Measurements from ENCODE around the gene DNAJC5. TPM values are rescaled to one million over a fixed set of nuclear protein-coding genes. Genes with fewer than 3 reads are reported as not detected.
"Not testable (repeated sequence)": the region's sequence is repeated elsewhere in the genome, so short reads cannot be mapped to it uniquely, and the experiment has no call there.

Gene DNAJC5, protein sequence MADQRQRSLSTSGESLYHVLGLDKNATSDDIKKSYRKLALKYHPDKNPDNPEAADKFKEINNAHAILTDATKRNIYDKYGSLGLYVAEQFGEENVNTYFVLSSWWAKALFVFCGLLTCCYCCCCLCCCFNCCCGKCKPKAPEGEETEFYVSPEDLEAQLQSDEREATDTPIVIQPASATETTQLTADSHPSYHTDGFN
- polyA plus RNA-seq: 10 to 100 TPM; 19.0 to 22.9 (median 21.1) TPM

DNA sequence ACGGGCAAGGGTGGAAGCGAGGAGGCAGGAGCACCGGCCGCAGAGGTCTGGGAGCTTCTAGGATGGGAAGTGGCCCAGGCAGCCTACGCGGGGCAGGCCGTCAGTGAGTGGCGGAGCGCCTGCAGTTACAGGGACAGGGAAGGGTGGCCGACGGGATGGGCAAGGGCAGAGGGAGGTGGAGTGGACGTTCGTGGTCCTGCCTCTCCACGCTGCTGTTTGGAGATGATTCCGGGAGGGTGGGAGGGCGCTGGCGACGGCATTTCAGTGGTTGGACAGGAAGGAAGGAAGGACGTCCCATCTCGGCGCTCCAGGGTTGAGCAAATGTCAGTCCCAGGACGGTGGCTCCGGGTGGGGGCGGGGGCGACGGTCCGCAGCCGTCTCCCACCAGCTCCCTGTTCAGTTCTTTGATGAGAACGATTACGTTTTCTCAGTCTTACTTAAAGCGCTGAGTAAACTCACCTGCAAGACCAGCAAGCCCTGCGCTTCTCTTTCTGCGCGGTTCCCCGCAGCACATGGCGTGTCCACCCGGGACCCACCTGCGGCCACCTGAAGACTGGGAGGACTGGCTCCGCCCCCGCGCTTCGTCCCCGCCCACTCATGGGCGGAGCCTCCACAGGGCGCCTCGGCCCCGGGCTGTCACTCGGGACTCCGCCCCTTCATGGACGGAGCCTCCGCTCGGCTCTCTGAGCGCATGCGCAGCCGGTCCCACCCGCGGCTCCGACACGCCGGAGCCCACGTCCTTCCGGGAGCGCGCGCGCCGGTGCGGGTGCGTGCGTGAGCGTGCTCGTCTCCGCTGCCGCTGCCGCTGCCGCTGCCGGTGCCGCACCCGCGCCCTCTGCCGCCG, at the start of gene DNAJC5:
DNAJC5 (plus strand) TSS at position 769 of the 844 bp plus-strand sequence. CDS start 33,220 bp downstream, outside the sequence.
- WGBS, 3 donors: 1 to 2% (median 2%) methylated on average over 68 to 82 of the region's 82 CpGs
- H3K27ac ChIP-seq (ENCODE audit: low read depth, low read length): peak within 1 kb of the TSS; percentile 13

DNA sequence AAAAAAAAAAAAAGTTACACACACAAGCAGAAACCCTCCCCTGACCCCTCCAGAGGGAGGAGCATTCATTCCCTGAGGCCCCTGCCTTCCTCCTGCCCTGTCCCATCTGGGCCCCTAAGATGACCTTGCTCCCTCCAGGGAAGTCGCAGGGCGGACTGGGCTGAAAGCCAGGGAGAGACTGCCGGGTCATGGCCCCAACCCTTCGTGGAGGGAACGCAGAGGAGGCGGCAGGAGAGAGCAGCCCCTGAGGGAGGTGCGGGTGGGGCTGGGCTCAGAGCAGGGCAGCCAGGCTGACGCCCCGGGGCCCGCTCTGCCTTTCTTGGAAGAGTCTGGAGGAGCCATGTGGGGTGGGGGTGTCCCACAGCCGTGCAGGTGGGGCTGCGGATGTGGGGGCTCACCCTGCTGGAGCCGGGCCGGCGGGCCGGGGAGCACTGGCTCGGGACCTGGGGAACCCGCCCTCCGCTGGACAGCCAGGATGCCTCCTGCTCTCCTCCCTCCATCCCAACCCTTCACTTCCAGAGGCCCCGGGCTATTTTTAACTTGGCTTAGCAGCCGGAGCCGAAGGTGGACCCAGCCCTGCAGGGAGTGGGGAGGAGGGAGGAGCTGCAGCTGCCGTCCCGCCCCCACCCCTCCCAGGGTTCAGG, 48.7 kb upstream of the DNAJC5 start:
- H3K27ac ChIP-seq (ENCODE audit: low read depth, low read length): no peak overlapping the region
- WGBS, 3 donors: 1 to 3% (median 2%) methylated on average over 21 to 24 of the region's 24 CpGs

DNA sequence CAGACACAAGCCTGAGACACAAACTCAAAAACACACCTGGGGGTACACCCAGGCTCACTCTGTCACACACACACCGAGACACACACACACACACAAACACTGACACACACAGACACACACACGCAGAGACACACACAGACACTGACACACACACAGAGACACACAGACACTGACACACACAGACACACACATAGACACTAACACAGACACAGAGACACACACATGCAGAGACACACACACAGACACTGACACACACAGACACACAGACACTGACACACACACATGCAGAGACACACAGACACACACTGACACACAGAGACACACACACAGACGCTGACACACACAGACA, 48.1 kb upstream of the DNAJC5 start:
- no peak overlapping the region for H3K27ac ChIP-seq (ENCODE audit: low read depth, low read length)
- 41 to 78% (median 42%) methylated on average over 2 to 3 of the region's 3 CpGs for WGBS, 3 donors

DNA sequence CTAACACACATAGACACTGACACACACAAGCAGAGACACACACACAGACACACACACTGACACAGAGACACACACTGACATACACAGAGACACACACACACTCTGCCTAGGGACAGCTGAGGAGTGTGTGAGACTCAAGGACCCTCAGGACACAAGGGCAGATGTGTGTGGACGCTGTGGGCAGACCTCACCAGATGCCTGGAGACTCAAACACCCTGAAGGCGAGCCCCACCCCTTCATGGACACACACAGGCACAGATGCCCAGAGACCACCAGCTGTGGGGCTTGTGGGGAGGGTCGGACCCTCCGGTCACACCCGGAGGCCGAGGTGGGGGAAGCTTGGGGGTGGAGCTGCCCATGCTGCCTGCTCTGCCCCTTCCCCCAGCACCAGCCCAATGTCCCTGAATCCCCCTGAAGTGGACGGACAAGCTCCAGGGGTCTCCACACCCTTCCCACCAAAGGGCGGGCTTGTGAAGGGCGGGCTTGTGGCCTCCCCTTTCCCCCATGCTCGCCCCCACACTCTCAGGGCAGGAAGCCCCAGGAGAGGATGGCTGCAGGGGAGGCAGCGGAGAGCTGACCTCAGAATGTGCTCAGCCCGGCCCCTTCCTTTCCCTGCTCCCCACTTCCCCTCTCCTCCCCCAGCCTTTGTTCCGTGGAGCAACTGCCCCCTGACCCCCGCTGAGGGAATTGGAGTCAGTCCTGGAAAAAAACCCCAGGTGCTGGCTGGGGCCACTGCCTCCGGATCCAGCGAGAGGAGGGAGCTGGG, 47.5 kb upstream of the DNAJC5 start:
- H3K27ac ChIP-seq (ENCODE audit: low read depth, low read length): no peak overlapping the region
- WGBS, 3 donors: 16 to 30% (median 18%) methylated on average over 15 to 16 of the region's 16 CpGs

DNA sequence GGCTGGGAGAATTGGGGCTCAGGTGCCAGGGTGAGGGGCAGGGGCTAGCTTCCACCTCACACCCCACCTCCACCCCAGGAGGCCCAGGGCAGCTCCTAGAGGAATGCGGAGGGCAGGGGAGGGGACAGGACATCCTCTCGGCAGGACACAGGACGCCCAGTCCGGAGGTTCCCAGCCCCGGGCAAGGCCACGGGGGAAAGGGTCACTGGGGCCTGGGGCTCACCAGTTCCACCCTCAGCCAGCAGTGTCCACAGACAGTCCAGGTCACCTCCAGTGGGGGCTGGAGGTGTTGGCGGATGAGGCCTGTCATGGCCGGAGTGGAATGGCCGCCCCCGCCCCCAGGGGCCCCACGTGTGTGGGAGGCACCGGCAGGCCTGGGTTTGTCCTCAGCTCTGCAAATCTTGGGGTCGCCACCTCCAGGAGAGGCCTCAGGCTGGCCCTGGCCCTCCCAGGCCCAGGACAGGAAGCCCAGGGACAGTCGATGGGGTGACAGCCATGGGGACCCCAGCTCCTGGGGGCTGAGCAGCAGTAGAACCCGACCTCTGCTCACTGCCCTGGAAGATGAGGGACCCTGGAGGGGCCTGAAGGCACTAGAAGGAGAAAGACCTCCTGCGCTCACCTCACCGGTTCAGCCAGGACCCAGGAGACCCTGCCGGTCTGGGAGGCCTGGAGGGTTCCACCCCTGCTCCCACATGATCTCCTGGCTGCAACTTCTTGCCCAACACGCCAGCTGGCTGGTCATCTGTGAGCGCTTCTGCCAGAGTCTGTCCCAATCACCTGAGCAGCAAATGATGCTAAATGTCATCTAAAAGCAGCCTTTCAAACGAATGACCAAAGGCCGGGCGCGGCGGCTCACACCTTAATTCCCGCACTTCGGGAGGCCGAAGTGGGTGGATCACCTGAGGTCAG, 46.7 kb upstream of the DNAJC5 start:
- WGBS, 3 donors: 54 to 64% (median 56%) methylated on average over 27 to 28 of the region's 28 CpGs
- no peak overlapping the region for H3K27ac ChIP-seq (ENCODE audit: low read depth, low read length)

DNA sequence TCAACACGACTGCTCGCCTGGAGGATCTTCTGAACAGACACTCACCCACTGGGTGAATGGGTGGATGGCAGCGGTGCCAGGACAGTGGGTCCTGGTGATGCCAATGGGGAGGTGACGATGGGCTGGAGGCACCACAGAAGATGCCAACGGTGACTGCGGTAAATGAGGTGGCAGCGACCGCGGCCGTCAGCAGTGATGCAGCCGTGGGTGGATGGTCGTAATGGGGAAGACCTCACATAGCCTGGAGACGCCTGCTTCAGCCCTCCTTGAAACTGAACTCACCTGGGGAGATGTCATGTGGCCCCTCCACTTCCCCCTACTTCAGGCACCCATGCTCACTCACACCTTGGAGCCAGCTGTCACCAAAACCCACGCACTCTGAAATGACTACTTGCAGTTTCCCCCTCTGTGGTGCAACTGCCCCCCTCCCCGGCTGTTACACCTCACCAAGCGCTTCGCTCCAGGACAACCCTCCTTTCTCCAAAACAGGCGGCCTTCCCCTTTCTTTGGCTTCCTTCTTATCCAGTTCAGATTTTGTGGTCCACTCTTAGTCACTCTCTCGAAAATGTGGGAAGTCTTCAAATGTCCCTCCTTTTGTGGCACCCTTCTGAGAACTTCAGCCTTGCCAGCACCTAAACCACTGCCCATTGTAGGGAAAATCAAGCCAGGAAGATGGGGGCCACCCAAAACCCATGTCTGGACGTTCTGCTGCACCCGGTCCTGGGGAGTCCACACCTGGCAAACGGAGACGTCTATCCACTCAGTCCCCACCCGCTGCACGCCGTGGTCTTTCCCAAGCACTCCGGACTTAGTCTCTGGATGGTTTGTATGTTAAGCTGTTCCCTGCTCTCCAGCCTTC, 44.0 kb upstream of the DNAJC5 start:
- WGBS, 3 donors: 71 to 77% (median 71%) methylated on average over 27 of the region's 27 CpGs

DNA sequence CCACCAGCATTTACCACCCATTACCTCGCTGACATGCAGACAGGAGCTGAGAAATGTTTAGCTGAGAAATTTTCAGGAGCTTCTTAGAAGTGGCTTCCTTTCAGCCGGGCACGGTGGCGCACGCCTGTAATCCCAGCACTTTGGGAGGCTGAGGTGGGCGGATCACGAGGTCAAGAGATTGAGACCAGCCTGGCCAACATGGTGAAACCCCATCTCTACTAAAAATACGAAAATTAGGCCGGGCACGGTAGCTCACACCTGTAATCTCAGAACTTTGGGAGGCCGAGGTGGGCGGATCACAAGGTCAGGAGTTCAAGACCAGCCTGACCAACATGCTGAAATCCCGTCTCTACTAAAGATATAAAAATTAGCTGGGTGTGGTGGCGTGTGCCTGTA, 43.4 kb upstream of the DNAJC5 start:
- not testable (repeated sequence) for H3K27ac ChIP-seq (ENCODE audit: low read depth, low read length)
- 87% methylated on average over 14 of the region's 14 CpGs for WGBS, 3 donors

More for the DNA sequence above, 44.0 kb upstream of the DNAJC5 start:
- H3K27ac ChIP-seq (ENCODE audit: low read depth, low read length): no peak overlapping the region

DNA sequence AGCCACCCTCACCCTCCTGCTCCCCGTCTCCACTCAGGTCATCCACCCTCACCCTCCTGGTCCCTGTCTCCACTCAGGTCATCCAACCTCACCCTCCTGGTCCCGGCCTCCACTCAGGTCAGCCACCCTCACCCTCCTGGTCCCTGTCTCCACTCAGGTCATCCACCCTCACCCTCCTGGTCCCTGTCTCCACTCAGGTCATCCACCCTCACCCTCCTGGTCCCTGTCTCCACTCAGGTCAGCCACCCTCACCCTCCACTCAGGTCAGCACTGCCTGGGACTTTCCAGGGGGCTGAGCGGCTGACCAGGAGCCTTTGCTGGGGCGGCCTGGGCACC, 41.2 kb upstream of the DNAJC5 start:
- 58 to 91% (median 59%) methylated on average over 4 of the region's 4 CpGs for WGBS, 3 donors
- not testable (repeated sequence) for H3K27ac ChIP-seq (ENCODE audit: low read depth, low read length)

DNA sequence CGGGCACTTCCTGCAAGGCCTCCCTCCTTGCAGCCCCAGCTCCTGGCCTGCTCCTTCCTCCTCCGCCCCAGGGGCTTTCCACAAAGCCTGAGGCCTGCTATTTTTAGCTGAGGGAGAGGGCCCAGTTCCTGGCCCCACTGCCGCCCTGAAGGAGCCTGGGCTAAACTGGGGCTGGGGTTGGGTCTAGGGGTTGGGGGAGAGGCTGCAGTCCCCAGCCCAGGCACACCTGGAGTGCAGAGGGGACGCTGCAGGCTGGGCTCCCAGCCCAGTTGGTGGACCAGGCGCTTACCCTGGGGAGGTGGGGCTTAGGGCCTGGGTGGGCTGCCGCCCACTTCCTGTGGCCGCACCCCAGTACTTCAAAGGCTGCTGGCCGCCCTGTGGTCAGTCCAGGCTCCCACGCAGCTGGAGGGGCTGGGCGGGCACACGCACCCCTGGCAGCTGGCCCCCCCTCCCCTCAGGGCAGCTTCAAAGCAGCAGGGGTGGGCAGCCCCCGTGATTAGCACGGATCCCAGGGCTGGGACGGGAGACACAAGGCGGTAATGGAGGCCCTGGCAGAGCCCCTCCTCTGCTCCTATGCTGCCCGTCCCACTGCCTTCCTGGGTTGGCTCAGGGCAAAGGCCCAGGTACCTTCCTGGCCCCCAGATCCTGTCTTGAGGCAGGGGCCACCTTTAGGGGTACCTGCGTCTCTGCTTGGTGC, 40.7 kb upstream of the DNAJC5 start:
- WGBS, 3 donors: 6 to 32% (median 14%) methylated on average over 10 to 17 of the region's 17 CpGs

DNA sequence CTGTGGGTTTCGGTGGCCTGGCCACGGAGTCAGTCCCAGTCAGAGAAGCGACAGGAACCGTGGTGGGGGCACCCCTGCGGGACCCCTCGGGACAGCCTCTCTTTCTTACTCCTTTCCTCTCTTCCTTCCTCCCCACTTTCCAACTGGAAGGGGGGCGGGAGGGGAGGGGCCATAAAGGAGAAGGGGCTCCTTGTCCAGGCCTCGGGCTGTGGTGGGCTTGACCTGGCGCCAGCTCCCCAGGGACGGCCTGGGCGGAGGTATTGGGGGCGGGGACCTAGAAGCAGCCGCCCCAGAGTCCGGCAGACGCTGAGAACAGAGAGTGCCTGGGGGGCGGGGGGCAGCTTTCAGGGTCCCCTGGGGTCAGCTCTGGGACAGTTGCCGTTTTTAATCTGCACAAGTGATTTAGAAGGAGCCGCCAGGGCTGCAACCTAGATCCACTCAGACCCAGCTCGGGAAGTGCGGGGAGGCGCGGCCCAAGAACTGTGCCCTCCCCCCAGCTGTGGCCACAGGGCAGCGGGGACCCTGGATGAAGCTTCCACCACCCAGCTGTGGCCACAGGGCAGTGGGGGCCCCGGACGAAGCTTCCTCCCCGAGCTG, 40.1 kb upstream of the DNAJC5 start:
- WGBS, 3 donors: 2 to 15% (median 7%) methylated on average over 22 to 26 of the region's 26 CpGs

More for the DNA sequence above, 40.7 kb upstream of the DNAJC5 start:
- no peak overlapping the region for H3K27ac ChIP-seq (ENCODE audit: low read depth, low read length)

DNA sequence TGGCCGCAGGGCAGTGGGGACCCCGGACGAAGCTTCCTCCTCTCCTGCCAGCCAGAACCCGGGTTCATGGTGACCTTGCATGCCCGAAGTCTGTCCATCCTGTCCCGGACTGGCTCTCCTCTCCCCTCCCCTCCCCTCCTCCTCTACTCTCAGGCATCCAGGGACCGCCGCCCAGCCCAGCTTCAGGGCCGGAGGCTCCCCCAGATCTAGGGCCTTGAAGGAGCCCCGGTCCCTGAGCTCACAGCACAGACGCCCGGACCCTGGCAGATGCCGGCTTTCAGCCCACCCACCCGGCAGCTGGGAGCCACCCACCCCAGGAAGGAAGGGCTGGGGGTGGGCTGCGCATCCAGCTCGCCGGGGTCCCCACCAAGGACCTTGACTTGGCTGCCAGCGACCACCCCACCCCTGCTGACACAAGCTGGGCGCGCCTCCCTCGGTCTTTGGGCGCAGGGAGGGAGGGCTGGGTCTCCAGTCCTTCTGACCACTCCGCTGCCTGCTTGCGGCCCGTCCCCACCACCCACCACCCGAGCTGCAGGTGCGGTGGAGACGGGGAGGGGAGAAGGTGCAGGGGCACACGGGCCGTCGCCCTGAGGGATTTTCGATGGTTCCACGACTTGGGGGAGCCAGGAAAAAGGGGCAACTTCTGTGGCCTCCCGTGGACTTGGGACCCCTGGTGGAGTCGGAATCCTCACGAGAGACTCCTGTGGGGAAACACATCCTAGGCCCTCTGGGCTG, 39.4 kb upstream of the DNAJC5 start:
- no peak overlapping the region for H3K27ac ChIP-seq (ENCODE audit: low read depth, low read length)
- 13 to 53% (median 39%) methylated on average over 25 to 36 of the region's 36 CpGs for WGBS, 3 donors

More for the DNA sequence above, 40.1 kb upstream of the DNAJC5 start:
- H3K27ac ChIP-seq (ENCODE audit: low read depth, low read length): no peak overlapping the region

DNA sequence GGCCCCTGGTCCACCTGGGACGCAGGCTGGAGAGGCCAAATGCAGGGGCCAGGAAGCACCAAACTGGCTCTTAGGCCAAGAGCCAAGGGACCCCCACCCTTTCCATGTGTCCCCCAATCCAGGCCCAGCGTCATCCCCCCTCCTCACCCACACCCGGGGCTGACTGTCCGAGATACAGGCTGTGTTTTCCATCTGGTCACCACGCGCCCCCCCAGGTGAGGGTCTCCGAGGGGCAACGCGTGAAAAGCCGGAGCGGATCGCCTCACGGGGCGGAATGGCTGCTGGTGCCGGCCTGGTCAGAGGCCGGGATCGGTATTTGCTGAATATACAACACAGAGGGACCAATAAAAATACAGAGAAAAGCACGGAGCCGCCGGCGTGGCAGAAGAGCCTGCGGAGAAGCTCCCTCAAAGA, 38.8 kb upstream of the DNAJC5 start:
- H3K27ac ChIP-seq (ENCODE audit: low read depth, low read length): no peak overlapping the region
- WGBS, 3 donors: 38 to 85% (median 72%) methylated on average over 21 to 22 of the region's 22 CpGs

DNA sequence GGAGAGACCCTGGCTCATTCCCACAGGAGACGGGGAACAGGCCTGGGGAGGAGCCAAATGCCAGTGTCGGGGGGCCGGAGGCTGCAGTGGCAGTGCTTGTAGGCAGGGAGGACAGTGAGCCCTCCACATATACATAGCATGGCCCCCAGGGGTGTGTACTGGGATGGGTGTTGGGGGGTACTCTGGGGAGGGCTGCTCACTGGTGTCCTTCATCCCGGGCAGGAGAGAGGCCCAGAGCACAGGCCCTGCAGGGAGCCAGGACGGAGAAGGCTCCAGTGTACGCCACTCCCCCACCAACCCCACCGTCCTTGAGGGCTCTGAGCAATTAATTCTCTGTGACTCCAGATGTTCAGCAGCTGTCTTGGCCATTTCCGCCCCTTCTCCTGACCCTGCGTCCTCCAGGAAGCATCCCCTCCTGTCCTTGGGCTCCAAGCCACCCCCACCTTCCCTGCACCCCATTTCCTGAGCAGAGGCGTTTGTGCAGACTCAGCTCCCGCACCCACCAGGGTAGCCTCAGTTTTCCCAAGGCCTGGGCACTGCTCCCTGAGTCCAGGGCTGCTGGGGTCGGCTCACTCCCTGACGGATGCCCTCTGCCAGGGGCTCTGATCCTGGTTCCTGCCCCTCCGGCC, 37.0 kb upstream of the DNAJC5 start:
- H3K27ac ChIP-seq (ENCODE audit: low read depth, low read length): no peak overlapping the region
- 17 to 24% (median 18%) methylated on average over 14 of the region's 14 CpGs for WGBS, 3 donors

DNA sequence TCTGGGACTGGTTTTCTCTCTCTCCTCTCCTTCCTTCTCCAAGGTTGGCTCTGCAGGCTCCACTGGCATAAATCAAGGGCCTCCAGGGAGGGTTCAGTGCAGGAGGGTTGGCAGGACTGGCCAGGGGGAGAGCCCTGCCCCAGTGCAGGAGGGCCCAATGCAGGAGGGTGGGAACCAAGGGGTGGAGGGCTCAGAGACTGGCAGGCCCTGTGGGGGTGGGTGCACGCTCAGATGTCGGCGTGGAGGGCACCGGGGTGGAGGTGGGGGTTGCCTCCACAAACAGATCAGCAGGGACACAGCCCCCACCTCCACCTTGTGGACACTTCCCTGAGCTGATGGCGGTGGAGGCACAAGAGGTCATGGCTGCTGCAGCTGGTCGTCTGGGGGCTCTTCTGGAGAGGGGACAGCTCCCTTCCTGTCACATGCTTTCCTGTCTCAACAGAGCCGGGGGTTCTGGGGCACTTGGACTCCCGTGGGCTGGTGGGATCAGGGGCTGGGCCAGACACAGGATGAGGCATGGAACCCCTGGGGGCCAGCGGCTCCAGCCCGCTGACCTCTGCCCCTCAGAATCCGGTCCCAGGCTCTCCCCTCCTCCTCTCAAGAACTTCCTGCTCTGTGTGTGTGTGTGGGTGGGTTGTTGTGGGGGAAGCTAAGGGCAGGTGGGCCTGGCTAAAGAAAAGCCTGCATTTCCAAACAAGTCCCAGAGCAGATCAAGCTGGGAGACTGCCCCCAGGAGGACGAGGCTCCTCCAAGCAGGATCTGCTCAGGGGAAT, 36.3 kb upstream of the DNAJC5 start:
- 5 to 7% (median 6%) methylated on average over 12 of the region's 12 CpGs for WGBS, 3 donors
- no peak overlapping the region for H3K27ac ChIP-seq (ENCODE audit: low read depth, low read length)

Data from adipose tissue (tissue), 3 donors.